ENCODE measurements around the gene FSHB. TPM values are rescaled to one million over a fixed set of nuclear protein-coding genes. Genes with fewer than 3 reads are reported as not detected.

FSHB gene
- polyA plus RNA-seq, 3 donors: not detected

- no peak overlapping the region for H3K27ac Mint-ChIP-seq
- TF ChIP-seq CTCF (IDR thresholded peaks at IDR 0.05): no peak
- no peaks in the 10 kb centered on the region for H3K36me3 Mint-ChIP-seq
Observed at GRCh38 chr11:30192620-30193019, 38.2 kb upstream of the FSHB start.

GRCh38 chr11:30196400-30197206 is 34.2 kb upstream of the FSHB start:
- Histone ChIP-seq H4K20me1 (ENCODE audit: insufficient read depth, low read length) (no peaks in the 10 kb centered on the region), H3K27me3 (ENCODE audit: control insufficient read depth in 2 of 2, insufficient read depth in 2 of 2, low read length in 2 of 2) (no peaks in the 10 kb centered on the region), H3K4me2 (replicated peaks; ENCODE audit: extremely low read depth, low read length, poor library complexity, severe bottlenecking) (no peak overlapping the region), H3K27ac (ENCODE audit: low read depth in 1 of 2, low read length in 2 of 2) (no peak overlapping the region), H3K9ac (ENCODE audit: insufficient read depth, low read length, poor library complexity, severe bottlenecking) (no peak overlapping the region), H2AFZ (ENCODE audit: insufficient read depth, low read depth, low read length, poor library complexity, severe bottlenecking) (no peak overlapping the region), H3K4me1 (ENCODE audit: control insufficient read depth in 1 of 2, insufficient read depth in 2 of 2, low read length in 2 of 2) (no peaks in the 10 kb centered on the region), H3K36me3 (replicated peaks in 1 of 2; ENCODE audit: control insufficient read depth in 1 of 2, insufficient read depth in 2 of 2, low read length in 2 of 2) (no peaks in the 10 kb centered on the region), H3K79me2 (ENCODE audit: insufficient read depth, low read length) (no peaks in the 10 kb centered on the region), H3K4me3 (replicated peaks in 1 of 3; ENCODE audit: low read depth in 2 of 3, low read length in 3 of 3) (no peak overlapping the region), H3K9me3 (replicated peaks in 1 of 2; ENCODE audit: control insufficient read depth in 1 of 2, insufficient read depth in 1 of 2, low read length in 2 of 2) (no peaks in the 10 kb centered on the region)
- H3K27me3 Mint-ChIP-seq (ENCODE audit: low read depth in 3 of 3): peaks cover 0 to 2% (median 2%) of the 10 kb centered on the region in 3 donors
- H3K27ac Mint-ChIP-seq: no peak overlapping the region
- peak in 2 of 3 donors; percentile 6 to 10 for DNase-seq
- intact Hi-C loops (cut with micrococcal nuclease): no loop called here
- H3K9me3 Mint-ChIP-seq: peaks cover 0 to 2% (median 0%) of the 10 kb centered on the region in 7 donors
- WGBS (ENCODE audit: insufficient coverage): 41% methylated on average over 2 of the region's 6 CpGs
- H3K4me1 Mint-ChIP-seq: no peaks in the 10 kb centered on the region
- H3K4me3 Mint-ChIP-seq: no peak overlapping the region
- no peaks in the 10 kb centered on the region for H3K36me3 Mint-ChIP-seq
- peak; percentile 70 for TF ChIP-seq CTCF (IDR thresholded peaks at IDR 0.05)

More at GRCh38 chr11:30192620-30193019, 38.2 kb upstream of the FSHB start:
- H3K4me2 ChIP-seq (replicated peaks; ENCODE audit: extremely low read depth, low read length, poor library complexity, severe bottlenecking): no peak overlapping the region
- no peaks in the 10 kb centered on the region for H3K4me1 Mint-ChIP-seq
- no peak overlapping the region for H3K27ac ChIP-seq (ENCODE audit: low read depth in 1 of 2, low read length in 2 of 2)
- H3K4me3 ChIP-seq (replicated peaks in 1 of 3; ENCODE audit: low read depth in 2 of 3, low read length in 3 of 3): no peak overlapping the region
- H3K4me1 ChIP-seq (ENCODE audit: control insufficient read depth in 1 of 2, insufficient read depth in 2 of 2, low read length in 2 of 2): no peaks in the 10 kb centered on the region
- no peaks in the 10 kb centered on the region for H4K20me1 ChIP-seq (ENCODE audit: insufficient read depth, low read length)
- H3K9me3 Mint-ChIP-seq: peaks cover 0 to 2% (median 0%) of the 10 kb centered on the region in 7 donors
- DNase-seq: no peak
- H3K9ac ChIP-seq (ENCODE audit: insufficient read depth, low read length, poor library complexity, severe bottlenecking): no peak overlapping the region
- H3K27me3 Mint-ChIP-seq (ENCODE audit: low read depth in 3 of 3): peaks cover 0 to 2% (median 2%) of the 10 kb centered on the region in 3 donors
- H2AFZ ChIP-seq (ENCODE audit: insufficient read depth, low read depth, low read length, poor library complexity, severe bottlenecking): no peak overlapping the region
- H3K4me3 Mint-ChIP-seq: no peak overlapping the region
- H3K27me3 ChIP-seq (ENCODE audit: control insufficient read depth in 2 of 2, insufficient read depth in 2 of 2, low read length in 2 of 2): no peaks in the 10 kb centered on the region
- no peaks in the 10 kb centered on the region for H3K79me2 ChIP-seq (ENCODE audit: insufficient read depth, low read length)
- intact Hi-C loops (cut with micrococcal nuclease): no loop called here
- H3K9me3 ChIP-seq (replicated peaks in 1 of 2; ENCODE audit: control insufficient read depth in 1 of 2, insufficient read depth in 1 of 2, low read length in 2 of 2): no peaks in the 10 kb centered on the region
- H3K36me3 ChIP-seq (replicated peaks in 1 of 2; ENCODE audit: control insufficient read depth in 1 of 2, insufficient read depth in 2 of 2, low read length in 2 of 2): no peaks in the 10 kb centered on the region

All from CD14-positive monocyte (primary cell).